Liver (tissue), 3 donors: ENCODE data around the gene DGKD.

Source experiments
- EGR1 ChIP-seq, 2 donors: IDR thresholded peaks; 2 replicates each; pipeline ENCODE4 v1.6.1; 2016 to 2018; ENCODE audit warnings: antibody characterized with exemption in 2 of 2, low read depth in 2 of 2
- FOXA1 ChIP-seq: IDR thresholded peaks from 2 replicates; pipeline ENCODE4 v1.6.1; 2016; ENCODE audit warnings: antibody characterized with exemption
- GABPA ChIP-seq, 2 donors: IDR thresholded peaks in 1 of 2; conservative IDR thresholded peaks in 1 of 2; 2 replicates each; pipeline ENCODE4 v1.6.1; 2016; ENCODE audit warnings: antibody characterized with exemption in 2 of 2, mild to moderate bottlenecking in 1 of 2, moderate library complexity in 1 of 2
- JUND ChIP-seq, 2 donors: IDR thresholded peaks; 2 replicates each; pipeline ENCODE4 v1.6.1; 2016; ENCODE audit warnings: antibody characterized with exemption in 2 of 2
- RAD21 ChIP-seq, 2 donors: IDR thresholded peaks; 2 replicates each; pipeline ENCODE4 v1.6.1; 2016; ENCODE audit warnings: antibody characterized with exemption in 2 of 2, mild to moderate bottlenecking in 2 of 2
- RXRA ChIP-seq, 2 donors: IDR thresholded peaks; 2 replicates each; pipeline ENCODE4 v1.6.1; 2017 to 2018; ENCODE audit warnings: antibody characterized with exemption in 2 of 2, mild to moderate bottlenecking in 1 of 2
- SP1 ChIP-seq: IDR thresholded peaks from 2 replicates; pipeline ENCODE4 v1.6.1; 2018; ENCODE audit warnings: antibody characterized with exemption, mild to moderate bottlenecking
- TAF1 ChIP-seq: conservative IDR thresholded peaks from 2 replicates; pipeline ENCODE4 v1.6.1; 2016; ENCODE audit warnings: antibody characterized with exemption, mild to moderate bottlenecking
- YY1 ChIP-seq: IDR thresholded peaks from 2 replicates; pipeline ENCODE4 v1.6.1; 2016; ENCODE audit warnings: antibody characterized with exemption, mild to moderate bottlenecking
- TF ChIP-seq, protein P1 (sequence below): fragments of 150-350 bp; IDR thresholded peaks from 2 replicates; pipeline ENCODE4 v1.5.1; 2017; ENCODE audit warnings: improper control_type of control experiment, low read depth, low read length; ENCODE audit not compliant: missing input control
- TF ChIP-seq, protein P2 (sequence below): IDR thresholded peaks from 2 replicates; pipeline ENCODE4 v1.6.1; 2016; ENCODE audit warnings: antibody characterized with exemption, mild to moderate bottlenecking
- TF ChIP-seq, protein P3 (sequence below): IDR thresholded peaks from 2 replicates; pipeline ENCODE4 v1.6.1; 2016; ENCODE audit warnings: antibody characterized with exemption
- TF ChIP-seq, protein P4 (sequence below): IDR thresholded peaks from 2 replicates; pipeline ENCODE4 v1.6.1; 2016; ENCODE audit warnings: antibody characterized with exemption
- TF ChIP-seq, protein P5 (sequence below): IDR thresholded peaks from 2 replicates; pipeline ENCODE4 v1.6.1; 2016; ENCODE audit warnings: antibody characterized with exemption
- donor health status: healthy.
- donor health status: healthy.

DNA sequence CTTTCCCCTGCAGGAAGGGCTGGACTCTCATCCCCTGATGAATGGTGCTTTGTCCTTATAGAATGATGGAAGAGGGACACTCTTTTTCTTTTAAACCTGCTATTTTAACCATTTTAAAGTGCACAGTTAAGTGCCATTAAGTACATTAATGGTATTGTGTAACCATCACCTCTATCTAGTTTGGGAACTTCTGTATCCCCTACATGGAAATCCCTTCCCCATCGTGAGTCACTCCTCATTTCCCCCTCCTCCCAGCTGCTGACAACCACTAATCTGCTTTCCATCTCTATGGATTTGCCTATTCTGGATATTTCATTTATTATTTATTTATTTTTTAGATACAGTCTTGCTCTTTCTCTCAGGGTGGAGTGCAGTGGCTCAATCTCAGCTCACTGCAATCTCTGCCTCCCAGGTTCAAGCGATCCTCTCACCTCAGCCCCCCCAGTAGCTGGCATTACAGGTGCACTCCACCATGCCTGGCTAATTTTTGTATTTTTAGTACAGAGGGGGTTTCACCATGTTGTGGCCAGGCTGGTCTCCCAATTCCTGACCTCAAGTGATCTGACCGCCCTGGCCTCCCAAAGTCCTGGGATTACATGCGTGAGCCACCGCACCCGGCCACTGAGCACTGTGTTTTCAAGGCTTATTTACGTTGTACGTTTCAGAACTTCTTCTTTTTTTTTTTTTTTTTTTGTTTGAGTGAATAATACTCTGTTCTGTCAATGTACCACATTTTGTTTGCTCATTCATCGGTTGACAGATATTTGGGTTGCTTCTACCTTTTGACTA lies 15.8 kb downstream of the DGKD start:
- TF ChIP-seq, protein P1, sequence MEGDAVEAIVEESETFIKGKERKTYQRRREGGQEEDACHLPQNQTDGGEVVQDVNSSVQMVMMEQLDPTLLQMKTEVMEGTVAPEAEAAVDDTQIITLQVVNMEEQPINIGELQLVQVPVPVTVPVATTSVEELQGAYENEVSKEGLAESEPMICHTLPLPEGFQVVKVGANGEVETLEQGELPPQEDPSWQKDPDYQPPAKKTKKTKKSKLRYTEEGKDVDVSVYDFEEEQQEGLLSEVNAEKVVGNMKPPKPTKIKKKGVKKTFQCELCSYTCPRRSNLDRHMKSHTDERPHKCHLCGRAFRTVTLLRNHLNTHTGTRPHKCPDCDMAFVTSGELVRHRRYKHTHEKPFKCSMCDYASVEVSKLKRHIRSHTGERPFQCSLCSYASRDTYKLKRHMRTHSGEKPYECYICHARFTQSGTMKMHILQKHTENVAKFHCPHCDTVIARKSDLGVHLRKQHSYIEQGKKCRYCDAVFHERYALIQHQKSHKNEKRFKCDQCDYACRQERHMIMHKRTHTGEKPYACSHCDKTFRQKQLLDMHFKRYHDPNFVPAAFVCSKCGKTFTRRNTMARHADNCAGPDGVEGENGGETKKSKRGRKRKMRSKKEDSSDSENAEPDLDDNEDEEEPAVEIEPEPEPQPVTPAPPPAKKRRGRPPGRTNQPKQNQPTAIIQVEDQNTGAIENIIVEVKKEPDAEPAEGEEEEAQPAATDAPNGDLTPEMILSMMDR, result no peak
- TF ChIP-seq JUND (IDR thresholded peaks at IDR 0.05) (no peak), YY1 (no peak), RAD21 (IDR thresholded peaks at IDR 0.05) (no peak), RXRA (IDR thresholded peaks at IDR 0.05) (no peak), GABPA (IDR thresholded peaks at IDR 0.05 in 1 of 2, conservative IDR thresholded peaks at IDR 0.05 in 1 of 2) (no peak), SP1 (no peak), TAF1 (no peak), FOXA1 (no peak), EGR1 (IDR thresholded peaks at IDR 0.05; ENCODE audit: low read depth in 2 of 2) (no peak)
- TF ChIP-seq, protein P2, sequence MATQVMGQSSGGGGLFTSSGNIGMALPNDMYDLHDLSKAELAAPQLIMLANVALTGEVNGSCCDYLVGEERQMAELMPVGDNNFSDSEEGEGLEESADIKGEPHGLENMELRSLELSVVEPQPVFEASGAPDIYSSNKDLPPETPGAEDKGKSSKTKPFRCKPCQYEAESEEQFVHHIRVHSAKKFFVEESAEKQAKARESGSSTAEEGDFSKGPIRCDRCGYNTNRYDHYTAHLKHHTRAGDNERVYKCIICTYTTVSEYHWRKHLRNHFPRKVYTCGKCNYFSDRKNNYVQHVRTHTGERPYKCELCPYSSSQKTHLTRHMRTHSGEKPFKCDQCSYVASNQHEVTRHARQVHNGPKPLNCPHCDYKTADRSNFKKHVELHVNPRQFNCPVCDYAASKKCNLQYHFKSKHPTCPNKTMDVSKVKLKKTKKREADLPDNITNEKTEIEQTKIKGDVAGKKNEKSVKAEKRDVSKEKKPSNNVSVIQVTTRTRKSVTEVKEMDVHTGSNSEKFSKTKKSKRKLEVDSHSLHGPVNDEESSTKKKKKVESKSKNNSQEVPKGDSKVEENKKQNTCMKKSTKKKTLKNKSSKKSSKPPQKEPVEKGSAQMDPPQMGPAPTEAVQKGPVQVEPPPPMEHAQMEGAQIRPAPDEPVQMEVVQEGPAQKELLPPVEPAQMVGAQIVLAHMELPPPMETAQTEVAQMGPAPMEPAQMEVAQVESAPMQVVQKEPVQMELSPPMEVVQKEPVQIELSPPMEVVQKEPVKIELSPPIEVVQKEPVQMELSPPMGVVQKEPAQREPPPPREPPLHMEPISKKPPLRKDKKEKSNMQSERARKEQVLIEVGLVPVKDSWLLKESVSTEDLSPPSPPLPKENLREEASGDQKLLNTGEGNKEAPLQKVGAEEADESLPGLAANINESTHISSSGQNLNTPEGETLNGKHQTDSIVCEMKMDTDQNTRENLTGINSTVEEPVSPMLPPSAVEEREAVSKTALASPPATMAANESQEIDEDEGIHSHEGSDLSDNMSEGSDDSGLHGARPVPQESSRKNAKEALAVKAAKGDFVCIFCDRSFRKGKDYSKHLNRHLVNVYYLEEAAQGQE, result no peak
- TF ChIP-seq, protein P3, sequence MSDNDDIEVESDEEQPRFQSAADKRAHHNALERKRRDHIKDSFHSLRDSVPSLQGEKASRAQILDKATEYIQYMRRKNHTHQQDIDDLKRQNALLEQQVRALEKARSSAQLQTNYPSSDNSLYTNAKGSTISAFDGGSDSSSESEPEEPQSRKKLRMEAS, result no peak
- TF ChIP-seq, protein P4, sequence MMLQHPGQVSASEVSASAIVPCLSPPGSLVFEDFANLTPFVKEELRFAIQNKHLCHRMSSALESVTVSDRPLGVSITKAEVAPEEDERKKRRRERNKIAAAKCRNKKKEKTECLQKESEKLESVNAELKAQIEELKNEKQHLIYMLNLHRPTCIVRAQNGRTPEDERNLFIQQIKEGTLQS, result no peak
- TF ChIP-seq, protein P5, sequence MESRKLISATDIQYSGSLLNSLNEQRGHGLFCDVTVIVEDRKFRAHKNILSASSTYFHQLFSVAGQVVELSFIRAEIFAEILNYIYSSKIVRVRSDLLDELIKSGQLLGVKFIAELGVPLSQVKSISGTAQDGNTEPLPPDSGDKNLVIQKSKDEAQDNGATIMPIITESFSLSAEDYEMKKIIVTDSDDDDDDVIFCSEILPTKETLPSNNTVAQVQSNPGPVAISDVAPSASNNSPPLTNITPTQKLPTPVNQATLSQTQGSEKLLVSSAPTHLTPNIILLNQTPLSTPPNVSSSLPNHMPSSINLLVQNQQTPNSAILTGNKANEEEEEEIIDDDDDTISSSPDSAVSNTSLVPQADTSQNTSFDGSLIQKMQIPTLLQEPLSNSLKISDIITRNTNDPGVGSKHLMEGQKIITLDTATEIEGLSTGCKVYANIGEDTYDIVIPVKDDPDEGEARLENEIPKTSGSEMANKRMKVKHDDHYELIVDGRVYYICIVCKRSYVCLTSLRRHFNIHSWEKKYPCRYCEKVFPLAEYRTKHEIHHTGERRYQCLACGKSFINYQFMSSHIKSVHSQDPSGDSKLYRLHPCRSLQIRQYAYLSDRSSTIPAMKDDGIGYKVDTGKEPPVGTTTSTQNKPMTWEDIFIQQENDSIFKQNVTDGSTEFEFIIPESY, result no peak
